HG03095 (cell line): Measurements from ENCODE around the gene SNX15.

Experiments used
- ATAC-seq: cut with Tn5 transposase; IDR thresholded peaks from one replicate; pipeline ENCODE4 v1.9.1; 2021; ENCODE audit warnings: moderate library complexity; ENCODE audit not compliant: unreplicated experiment

Gene SNX15

GRCh38 chr11:65083134-65083833 is 56.0 kb downstream of the SNX15 start:
- ATAC-seq, result no peak

- no peak for ATAC-seq
These were observed 56.8 kb downstream of the SNX15 start, which contains the start of the genes CDCA5 and ZFPL1 for GRCh38 chr11:65083834-65084597. CDCA5 (minus strand) TSS chr11:65084040; CDS start chr11:65083978, 62 bp downstream. ZFPL1 (plus strand) TSS chr11:65084222; CDS start chr11:65084699, 477 bp downstream.

GRCh38 chr11:65084598-65085375 is 57.5 kb downstream of the SNX15 start:
- ATAC-seq, result no peak

GRCh38 chr11:65085446-65085845 is 58.2 kb downstream of the SNX15 start:
- ATAC-seq, result no peak

GRCh38 chr11:65086809-65087208 is 59.6 kb downstream of the SNX15 start:
- ATAC-seq, result no peak

GRCh38 chr11:65087216-65087615 is 60.0 kb downstream of the SNX15 start:
- ATAC-seq, result no peak

GRCh38 chr11:65087827-65088226 is 60.6 kb downstream of the SNX15 start:
- ATAC-seq, result no peak

- no peak for ATAC-seq
These were observed 62.4 kb downstream of the SNX15 start for GRCh38 chr11:65089621-65090020.
